ENCODE data around the gene PLEKHG1.

PLEKHG1 gene

GRCh38 chr6:150627154-150627553, 27.5 kb downstream of the PLEKHG1 start:
- Histone ChIP-seq H3K4me2 (ENCODE audit: low read length) (peak overlapping the region; percentile 66), H2AFZ (ENCODE audit: low read depth, low read length) (no peak overlapping the region), H3K36me3 (replicated peaks; ENCODE audit: low read depth, low read length) (peaks cover 4% of the 10 kb centered on the region), H3K9me3 (ENCODE audit: insufficient read depth, low read length) (peaks cover 15% of the 10 kb centered on the region; the same call in 1 of the 2 replicates), H3K27ac (ENCODE audit: low read length) (peak overlapping the region; percentile 66), H3K79me2 (ENCODE audit: low read length) (peaks cover 86% of the 10 kb centered on the region), H3K4me1 (ENCODE audit: low read length) (peaks cover 91% of the 10 kb centered on the region), H4K20me1 (ENCODE audit: insufficient read depth, low read length) (no peaks in the 10 kb centered on the region), H3K9ac (ENCODE audit: low read length) (peak overlapping the region; percentile 57), H3K4me3 (ENCODE audit: low read length) (peak overlapping the region; percentile 44; the same call in 1 of the 2 replicates), H3K27me3 (ENCODE audit: low read depth, low read length) (no peaks in the 10 kb centered on the region)
- TF ChIP-seq EZH2phosphoT487 (IDR thresholded peaks at IDR 0.05; ENCODE audit: low read depth) (no peak), CTCF (IDR thresholded peaks at IDR 0.05; ENCODE audit: low read depth, low read length) (no peak)

DNA sequence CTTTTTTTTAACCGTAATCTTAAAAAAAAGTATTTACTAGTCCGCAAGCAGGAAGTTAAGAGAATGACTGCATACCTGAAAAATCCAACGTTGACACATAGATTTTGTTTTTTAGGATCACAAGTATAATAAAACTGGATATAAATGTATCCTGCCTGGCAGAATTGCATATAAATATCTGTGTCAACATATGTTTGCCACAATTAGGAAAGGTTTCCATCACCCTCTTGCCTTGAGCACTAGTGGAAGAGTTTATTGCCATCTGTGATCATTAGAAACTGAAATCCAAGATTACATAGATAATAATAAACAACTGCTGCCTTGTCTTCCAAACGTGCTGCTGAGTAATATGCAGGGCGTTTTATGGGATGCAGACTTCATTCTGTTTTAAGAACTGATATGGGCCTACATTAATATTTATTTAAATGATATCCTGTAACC, 27.9 kb downstream of the PLEKHG1 start:
- Histone ChIP-seq H3K4me2 (ENCODE audit: low read length) (peak overlapping the region; percentile 66), H3K4me1 (ENCODE audit: low read length) (peaks cover 91% of the 10 kb centered on the region), H3K9ac (ENCODE audit: low read length) (peak overlapping the region; percentile 57), H3K9me3 (ENCODE audit: insufficient read depth, low read length) (peaks cover 11% of the 10 kb centered on the region; the same call in 1 of the 2 replicates), H3K27ac (ENCODE audit: low read length) (peak overlapping the region; percentile 66), H3K79me2 (ENCODE audit: low read length) (peaks cover 86% of the 10 kb centered on the region), H3K36me3 (replicated peaks; ENCODE audit: low read depth, low read length) (peaks cover 4% of the 10 kb centered on the region), H3K27me3 (ENCODE audit: low read depth, low read length) (no peaks in the 10 kb centered on the region), H2AFZ (ENCODE audit: low read depth, low read length) (no peak overlapping the region), H4K20me1 (ENCODE audit: insufficient read depth, low read length) (no peaks in the 10 kb centered on the region), H3K4me3 (ENCODE audit: low read length) (peak overlapping the region; percentile 44; the same call in 1 of the 2 replicates)
- TF ChIP-seq CTCF (IDR thresholded peaks at IDR 0.05; ENCODE audit: low read depth, low read length) (no peak), EZH2phosphoT487 (IDR thresholded peaks at IDR 0.05; ENCODE audit: low read depth) (no peak)

GRCh38 chr6:150628908-150629307, 29.2 kb downstream of the PLEKHG1 start:
- H3K79me2 ChIP-seq (ENCODE audit: low read length) = peaks cover 96% of the 10 kb centered on the region
- H3K27ac ChIP-seq (ENCODE audit: low read length) = peak overlapping the region; percentile 66; the same call in 1 of the 2 replicates
- H4K20me1 ChIP-seq (ENCODE audit: insufficient read depth, low read length) = no peaks in the 10 kb centered on the region
- H2AFZ ChIP-seq (ENCODE audit: low read depth, low read length) = no peak overlapping the region
- no peaks in the 10 kb centered on the region for H3K27me3 ChIP-seq (ENCODE audit: low read depth, low read length)
- H3K36me3 ChIP-seq (replicated peaks; ENCODE audit: low read depth, low read length) = peaks cover 4% of the 10 kb centered on the region
- TF ChIP-seq CTCF (IDR thresholded peaks at IDR 0.05; ENCODE audit: low read depth, low read length) = no peak
- no peak for TF ChIP-seq EZH2phosphoT487 (IDR thresholded peaks at IDR 0.05; ENCODE audit: low read depth)
- H3K4me2 ChIP-seq (ENCODE audit: low read length) = peak overlapping the region; percentile 66
- peaks cover 82% of the 10 kb centered on the region for H3K4me1 ChIP-seq (ENCODE audit: low read length)
- peaks cover 4% of the 10 kb centered on the region; the same call in 1 of the 2 replicates for H3K9me3 ChIP-seq (ENCODE audit: insufficient read depth, low read length)
- no peak overlapping the region; the same call in 1 of the 2 replicates for H3K9ac ChIP-seq (ENCODE audit: low read length)
- no peak overlapping the region for H3K4me3 ChIP-seq (ENCODE audit: low read length)

DNA sequence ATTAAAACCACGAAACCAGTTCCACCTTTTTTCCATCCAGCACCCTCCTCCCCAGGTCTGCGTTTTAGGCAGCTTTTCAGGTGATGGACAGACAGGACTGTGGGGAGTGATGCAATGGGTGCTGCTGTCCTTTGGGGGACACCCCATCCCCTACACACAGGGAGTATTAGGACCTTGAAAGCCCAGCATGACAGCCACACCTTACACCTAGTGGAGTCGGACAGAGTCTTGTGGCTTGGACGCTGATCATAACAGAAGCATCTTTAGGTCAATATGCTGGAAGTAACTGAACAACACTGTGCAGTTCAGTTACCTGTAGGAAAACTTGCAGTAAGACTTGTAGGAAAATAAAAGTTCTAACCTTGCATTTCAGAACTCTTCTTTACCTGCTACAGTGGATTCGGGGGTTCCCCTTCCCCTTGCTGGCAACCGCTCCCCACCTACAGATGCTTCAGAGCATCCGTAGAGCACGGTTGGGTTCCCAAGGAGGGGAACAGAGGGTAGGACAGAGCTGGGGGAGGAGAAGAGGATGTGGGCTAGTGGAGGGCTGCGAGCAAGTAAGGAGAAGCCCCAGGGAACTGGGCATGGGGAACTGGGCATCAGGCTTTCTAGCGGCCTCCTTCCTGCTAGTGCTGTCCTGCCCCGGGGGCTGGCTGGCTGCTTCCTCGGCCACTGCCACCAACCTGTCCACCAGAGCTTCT, 31.7 kb downstream of the PLEKHG1 start:
- Histone ChIP-seq H3K4me1 (ENCODE audit: low read length) (peaks cover 75% of the 10 kb centered on the region), H2AFZ (ENCODE audit: low read depth, low read length) (no peak overlapping the region), H4K20me1 (ENCODE audit: insufficient read depth, low read length) (no peaks in the 10 kb centered on the region), H3K79me2 (ENCODE audit: low read length) (peaks cover 96% of the 10 kb centered on the region), H3K27ac (ENCODE audit: low read length) (peak overlapping the region; percentile 100), H3K4me3 (ENCODE audit: low read length) (peak overlapping the region; percentile 98), H3K9ac (ENCODE audit: low read length) (peak overlapping the region; percentile 88), H3K9me3 (ENCODE audit: insufficient read depth, low read length) (no peaks in the 10 kb centered on the region), H3K27me3 (ENCODE audit: low read depth, low read length) (no peaks in the 10 kb centered on the region), H3K36me3 (replicated peaks; ENCODE audit: low read depth, low read length) (no peaks in the 10 kb centered on the region), H3K4me2 (ENCODE audit: low read length) (peak overlapping the region; percentile 93)
- no peak for TF ChIP-seq CTCF (IDR thresholded peaks at IDR 0.05; ENCODE audit: low read depth, low read length)
- no peak for TF ChIP-seq EZH2phosphoT487 (IDR thresholded peaks at IDR 0.05; ENCODE audit: low read depth)

Measured in OCI-LY3 (cell line).